GM18498 (cell line): Measurements from ENCODE around the gene SREK1IP1.
"Not testable (repeated sequence)": the region's sequence is repeated elsewhere in the genome, so short reads cannot be mapped to it uniquely, and the experiment has no call there.

Experiments
- ATAC-seq: cut with Tn5 transposase; IDR thresholded peaks from one replicate; pipeline ENCODE4 v1.9.1; 2021; ENCODE audit warnings: mild to moderate bottlenecking, moderate library complexity; ENCODE audit not compliant: unreplicated experiment

The SREK1IP1 gene

DNA sequence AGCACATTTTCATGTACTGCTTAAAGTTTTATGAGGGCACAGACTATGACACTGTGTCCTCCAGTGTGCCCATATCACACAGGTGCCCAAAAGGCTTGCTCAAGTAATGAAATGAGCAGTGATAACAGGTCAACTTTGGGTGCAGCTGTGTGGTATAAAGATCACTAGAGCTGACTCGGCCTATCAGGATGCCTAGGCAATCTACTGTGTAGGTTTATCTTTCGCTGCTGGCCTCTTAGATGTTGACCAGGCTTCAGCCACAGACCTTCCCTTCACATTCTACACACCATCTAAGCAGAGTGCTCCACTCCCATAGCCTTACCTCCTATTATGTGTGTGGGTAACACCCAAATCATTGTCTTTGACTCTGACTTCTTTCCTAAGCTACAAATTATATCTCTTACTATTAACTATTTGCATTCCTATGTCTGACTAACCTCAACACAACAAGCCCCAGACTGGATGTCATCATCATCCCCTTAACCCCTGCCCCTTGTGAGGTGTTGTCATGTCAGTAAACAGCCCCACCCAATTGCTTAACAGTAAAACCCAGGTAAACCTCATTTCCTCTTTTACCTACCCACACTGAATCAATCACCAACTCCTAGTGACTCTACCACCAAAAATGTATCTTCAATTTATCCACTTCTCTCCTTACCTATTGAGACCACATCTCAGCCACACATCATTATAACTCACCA lies 2.5 kb downstream of the SREK1IP1 start:
- no peak for ATAC-seq

DNA sequence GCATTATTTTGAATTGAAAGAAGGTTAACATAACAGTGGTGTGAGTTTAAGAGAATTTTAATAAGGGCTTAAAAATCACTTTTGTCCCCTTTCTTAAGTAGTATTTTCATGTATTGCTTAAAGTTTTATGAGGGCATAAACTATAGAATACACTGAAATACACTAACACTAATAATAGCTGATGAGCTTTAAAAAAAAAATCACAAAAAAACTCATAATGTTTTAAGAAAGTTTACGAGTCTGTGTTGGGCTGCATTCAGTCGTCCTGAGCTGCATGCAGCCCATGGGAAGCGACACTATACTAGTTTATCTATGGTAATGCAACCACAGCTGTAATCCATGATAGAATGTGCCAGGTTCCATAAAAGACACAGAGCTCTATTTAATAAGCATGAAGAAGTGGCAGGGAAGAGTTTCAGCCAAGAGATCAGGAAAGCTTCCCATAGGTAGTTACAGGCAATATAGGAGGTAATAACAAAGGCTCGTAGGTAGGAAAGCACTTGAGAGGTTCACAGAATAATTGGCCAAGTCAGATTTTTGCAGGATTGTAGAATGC lies 4.5 kb downstream of the SREK1IP1 start:
- ATAC-seq: no peak

DNA sequence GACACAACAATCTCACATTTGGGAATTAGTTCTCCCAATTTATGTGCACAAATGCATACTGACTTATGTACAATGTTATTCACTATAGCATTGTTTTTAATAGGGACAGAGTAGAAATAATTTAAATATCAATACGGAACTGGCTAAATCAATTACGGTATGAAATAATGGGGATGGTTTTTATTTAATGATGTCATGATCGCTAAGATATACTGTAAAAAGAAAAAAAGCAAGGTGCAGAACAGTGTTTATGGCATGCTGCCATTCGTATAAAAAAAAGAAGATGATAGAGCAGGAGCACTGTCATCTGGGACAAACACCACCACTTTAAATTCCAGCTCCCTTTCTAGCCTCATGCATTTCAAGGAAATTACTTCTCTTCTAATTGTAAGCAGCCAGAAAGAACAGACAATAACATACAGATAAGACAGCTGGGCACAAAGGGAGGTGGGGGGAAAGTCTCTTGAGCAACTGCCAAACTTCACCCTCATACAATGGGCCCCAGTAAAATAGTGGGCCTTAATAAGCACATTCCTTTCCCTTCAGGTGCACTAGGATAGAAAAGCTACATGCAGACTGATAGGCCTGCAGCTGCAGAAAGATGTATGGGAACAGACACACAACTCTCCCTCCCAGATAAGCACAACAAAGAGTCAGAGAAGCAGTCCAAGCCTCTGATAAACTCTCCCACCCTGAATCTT lies 8.4 kb downstream of the SREK1IP1 start:
- ATAC-seq: no peak

DNA sequence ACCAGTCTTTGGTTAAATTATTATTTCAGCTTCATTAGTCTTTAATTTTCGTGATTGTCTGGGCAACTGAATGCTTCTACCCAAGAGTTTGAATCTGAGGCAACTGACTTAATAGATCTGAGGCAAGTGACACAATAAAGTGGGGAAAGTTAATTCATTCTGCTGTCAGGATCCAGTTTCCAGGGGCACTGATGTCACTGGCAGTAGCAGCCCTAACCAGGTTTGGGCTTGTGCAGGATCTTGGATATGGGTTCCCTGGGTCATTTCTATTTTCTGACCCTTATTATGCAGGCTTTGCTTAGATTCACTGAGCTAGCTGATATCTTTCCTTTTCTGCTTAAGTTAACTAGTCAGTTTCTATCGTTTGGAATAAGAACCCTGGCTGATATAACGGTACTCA lies 9.6 kb downstream of the SREK1IP1 start:
- no peak for ATAC-seq

DNA sequence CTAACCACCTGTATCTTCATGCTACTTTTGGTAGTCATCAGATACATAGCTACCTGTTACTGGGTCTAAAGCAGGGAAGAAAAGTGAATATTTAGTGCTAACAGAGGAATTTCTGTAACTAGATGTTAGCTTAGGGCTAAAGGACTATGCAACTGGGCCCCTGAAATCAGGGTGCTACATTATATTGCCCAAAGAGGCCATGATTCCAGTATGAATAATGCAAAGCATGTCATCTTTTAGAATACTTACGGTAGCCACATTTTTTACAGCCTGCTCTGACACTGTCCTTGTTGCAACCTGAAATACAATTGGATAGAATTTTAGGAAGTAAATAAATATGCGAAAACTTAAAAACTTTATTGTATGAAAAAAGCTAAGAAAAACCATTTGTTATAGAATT lies 14.4 kb downstream of the SREK1IP1 start:
- no peak for ATAC-seq

DNA sequence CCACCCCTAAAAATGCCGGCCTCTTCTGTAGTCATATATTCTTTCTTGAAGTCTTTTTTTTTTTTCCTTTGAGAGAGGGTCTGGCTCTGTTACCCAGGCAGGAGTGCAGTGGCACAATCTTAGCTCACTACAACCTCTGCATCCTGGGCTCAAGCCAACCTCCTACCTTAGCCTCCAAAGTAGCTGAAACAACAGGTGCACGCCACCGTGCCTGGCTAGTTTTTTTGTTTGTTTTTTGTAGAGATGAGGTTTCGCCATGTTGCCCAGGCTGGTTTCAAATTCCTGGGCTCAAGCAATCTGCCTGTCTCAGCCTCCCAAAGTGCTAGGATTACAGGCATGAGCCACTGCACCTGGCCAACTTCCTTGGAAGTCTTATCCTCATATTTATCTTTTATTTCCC lies 19.1 kb downstream of the SREK1IP1 start:
- ATAC-seq: no peak

DNA sequence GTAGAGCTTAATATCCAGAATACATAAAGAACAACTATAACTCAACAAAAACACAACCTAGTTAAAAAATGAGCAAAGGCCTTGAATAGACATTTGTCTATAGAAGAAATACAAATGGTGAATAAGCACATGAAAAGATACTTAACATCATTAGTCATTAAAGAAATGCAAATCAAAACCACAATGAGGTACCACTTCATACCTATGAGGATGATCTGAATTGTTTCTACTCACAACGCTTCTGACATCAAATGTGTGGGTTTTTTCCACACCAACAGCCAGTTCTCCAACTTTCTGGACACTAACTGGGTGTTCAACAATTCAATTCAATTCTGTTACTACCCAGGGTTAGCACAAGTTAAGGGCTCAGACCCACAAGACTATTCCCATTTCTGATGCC lies 22.0 kb downstream of the SREK1IP1 start:
- no peak for ATAC-seq

DNA sequence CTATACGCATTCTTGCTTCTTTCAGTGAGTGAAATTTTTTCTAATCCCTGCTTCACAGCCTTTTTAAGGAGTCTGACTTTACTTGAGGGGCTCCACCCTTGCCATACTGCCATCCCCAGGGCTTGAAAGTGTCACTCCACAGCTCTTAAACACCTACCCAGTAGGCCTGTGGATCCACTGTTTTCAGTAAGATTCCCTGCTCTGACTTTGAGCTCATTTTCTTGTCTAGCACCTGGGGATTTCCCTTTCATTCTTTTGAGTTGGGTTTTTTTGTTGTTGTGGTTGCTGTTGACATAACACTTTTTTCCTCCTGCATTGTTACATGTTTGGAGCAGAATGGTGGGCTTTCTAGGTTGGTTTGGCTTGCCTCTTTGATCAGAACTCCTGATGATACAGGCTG lies 23.6 kb downstream of the SREK1IP1 start:
- ATAC-seq: no peak

DNA sequence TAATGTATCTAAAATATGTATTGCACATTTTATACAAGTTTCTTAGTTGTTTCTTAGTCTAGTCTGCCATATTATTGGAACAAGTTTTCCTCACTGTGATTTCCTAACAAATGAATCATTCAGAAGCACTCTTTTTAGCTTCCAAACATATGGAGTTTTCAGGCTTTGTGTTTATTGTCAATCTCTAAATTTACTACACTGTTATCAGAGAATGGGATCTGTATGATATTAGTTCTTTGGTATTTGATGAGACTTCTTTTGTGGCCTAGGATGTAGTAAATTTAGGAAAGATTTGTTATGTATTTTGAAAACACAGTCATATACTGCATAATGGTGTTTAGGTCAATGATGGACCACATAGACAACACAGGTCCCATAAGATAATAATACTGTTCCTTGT lies 25.7 kb downstream of the SREK1IP1 start:
- no peak for ATAC-seq

DNA sequence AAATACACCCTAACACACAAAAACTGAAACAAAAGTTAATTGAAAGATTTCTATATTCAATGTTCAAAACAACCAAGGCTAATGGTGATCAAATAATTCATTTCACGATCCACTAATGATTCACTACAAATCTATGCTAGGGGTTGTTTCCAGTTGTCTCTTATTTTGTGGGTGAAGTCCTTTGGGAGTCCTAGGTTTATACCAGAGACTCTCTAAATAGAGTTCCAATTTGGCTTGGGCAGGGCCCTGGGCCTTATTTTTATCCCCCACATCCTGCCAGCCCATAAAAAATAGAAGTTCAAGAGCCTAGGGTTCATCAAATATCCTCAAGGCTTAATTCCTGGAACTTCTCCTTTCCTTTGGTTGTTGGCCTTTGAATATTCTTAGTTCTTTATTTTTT lies 26.1 kb downstream of the SREK1IP1 start:
- ATAC-seq: no peak

DNA sequence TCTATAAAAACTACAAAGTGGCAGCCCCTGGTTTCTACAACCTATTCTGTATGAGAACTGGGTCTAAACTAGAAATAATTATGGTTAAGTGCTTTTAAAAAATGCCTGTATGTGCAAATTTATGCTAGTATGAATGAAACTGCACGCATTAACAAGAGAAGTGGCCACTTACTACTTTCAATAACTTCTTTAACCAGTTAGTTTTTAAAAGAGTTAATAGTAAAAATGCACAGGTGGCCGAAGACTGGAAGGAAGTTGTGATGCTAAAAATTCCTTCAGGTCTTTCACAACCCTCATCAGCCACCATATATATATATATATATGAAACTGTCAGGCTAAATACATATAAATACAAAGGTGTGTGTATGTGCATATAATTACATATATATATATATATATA lies 41.3 kb downstream of the SREK1IP1 start:
- ATAC-seq: no peak

DNA sequence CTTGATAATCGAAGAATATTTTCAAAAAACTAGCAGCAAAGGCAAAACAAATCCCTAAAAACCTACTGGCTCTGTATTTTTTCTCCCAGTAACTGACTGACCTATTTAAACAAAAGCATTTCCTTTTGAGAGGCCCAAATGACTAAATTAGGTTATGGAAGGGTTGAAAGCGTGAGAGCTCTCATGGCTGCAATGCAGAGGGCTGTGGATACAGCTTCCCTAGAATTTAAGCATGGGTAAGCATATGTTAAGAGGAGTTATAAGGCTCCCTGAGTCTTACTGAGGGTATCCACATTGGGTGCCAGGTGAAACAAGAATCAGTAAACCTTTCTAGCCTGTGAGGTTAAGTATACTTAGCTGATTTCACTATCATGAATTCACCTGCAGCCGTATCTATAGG lies 45.9 kb downstream of the SREK1IP1 start:
- no peak for ATAC-seq

DNA sequence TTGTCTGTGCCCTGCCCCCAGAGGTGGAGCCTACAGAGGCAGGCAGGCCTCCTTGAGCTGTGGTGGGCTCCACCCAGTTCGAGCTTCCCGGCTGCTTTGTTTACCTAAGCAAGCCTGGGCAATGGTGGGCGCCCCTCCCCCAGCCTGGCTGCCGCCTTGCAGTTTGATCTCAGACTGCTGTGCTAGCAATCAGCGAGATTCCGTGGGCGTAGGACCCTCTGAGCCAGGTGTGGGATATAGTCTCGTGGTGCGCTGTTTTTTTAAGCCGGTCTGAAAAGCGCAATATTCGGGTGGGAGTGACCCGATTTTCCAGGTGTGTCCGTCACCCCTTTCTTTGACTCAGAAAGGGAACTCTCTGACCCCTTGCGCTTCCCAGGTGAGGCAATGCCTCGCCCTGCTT lies 54.0 kb downstream of the SREK1IP1 start:
- not testable (repeated sequence) for ATAC-seq

DNA sequence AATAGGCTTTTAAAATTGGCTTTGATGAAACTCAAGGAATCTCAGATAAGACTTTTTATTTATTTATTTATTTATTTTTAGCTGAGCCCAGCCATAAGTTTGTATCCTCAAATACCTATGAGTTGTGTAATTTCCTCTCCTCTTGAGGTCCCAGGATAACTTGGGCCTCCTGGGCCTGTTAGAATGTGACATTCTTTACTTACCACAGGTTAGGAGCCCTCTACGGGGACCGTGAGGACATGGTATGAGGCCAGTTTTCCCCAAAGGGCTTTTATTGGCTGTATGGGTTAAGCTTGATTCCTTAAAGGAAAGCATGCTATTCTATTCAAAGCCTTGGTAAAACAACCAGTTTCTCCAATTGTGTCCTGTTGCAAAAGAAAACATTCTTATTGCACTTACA lies 61.3 kb downstream of the SREK1IP1 start:
- ATAC-seq: no peak

DNA sequence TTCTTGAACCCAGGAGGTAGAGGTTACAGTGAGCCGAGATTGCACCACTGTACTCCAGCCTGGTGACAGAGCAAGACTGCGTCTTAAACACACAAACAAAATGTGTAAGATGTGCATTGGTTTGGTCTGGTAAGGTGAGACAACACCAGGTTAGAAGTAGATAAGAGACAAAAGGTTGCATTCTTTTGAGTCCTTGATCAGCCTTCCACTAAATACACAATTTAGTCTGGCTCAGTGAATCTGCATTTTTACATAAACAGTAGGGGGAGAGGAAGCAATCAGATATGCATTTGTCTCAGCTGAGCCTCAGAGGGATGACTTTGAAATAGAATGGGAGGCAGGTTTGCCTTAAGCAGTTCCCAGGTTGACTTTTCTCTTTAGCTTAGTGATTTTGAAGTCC lies 62.4 kb downstream of the SREK1IP1 start:
- not testable (repeated sequence) for ATAC-seq

DNA sequence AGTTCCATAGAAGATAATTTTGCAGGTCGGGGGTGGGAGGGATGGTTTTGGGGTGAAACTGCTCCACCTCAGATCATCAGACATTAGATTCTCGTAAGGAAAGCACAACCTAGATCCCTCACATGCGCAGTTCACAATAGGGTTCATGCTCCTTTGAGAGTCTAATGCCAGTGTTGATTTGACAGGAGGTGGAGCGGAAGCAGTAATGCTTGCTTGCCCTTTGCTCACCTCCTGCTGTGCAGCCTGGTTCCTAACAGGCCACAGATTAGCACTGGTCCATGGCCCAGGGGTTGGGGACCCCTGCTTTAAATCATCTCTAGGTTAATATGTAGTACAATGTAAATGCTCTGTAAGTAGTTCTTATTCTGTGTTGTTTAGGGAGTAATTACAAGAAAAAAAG lies 67.7 kb downstream of the SREK1IP1 start:
- ATAC-seq: no peak

DNA sequence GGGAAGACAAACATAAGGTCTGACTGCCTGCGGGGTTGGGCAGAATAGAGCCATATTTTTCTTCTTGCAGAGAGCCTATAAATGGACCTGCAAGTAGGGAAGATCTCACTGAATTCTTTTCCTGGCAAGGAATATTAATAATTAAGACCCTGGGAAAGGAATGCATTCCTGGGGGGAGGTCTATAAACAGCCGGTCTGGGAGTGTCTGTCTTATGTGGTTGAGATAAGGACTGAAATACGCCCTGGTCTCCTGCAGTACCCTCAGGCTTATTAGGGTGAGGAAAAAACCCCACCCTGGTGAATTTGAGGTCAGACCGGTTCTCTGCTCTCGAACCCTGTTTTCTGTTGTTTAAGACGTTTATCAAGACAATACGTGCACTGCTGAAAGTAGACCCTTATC lies 72.1 kb downstream of the SREK1IP1 start:
- not testable (repeated sequence) for ATAC-seq

DNA sequence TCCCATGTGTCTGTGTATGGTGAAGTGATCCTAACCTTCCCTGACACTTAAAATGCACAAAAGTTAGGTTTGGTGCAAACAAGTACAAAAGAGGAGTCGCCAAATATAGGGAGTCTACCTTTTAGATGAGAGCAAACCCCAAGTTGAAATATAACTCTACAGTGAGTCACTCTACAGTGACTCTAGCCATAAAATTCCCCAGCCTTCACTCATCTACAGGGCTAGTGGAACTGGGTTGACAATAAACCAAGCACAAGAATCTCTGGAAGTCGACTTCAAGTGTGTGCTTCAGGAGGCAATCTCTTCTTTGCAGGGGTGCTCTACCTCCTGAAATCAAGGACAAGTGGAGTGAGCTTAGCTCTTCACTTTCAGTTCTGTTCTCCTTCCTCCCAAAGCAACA lies 74.9 kb downstream of the SREK1IP1 start:
- no peak for ATAC-seq

DNA sequence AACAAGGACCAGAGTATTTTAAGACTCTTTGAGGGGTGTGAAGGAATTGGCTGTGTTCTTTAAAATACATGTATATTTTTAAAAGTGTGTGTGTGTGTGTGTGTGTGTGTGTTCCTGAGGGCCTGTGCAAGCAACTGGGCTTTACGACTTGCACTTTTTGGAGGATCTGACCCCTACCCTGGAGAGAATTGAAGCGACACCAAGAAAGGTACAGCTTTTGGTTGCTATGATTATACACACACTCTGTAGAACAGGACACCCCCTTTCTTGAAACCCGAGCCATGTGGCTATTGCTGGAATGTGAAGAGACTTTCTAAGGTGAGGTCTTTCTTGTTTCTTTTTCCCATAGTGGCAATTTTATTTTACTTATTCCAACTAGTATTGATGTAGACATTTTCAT lies 77.2 kb downstream of the SREK1IP1 start:
- no peak for ATAC-seq

DNA sequence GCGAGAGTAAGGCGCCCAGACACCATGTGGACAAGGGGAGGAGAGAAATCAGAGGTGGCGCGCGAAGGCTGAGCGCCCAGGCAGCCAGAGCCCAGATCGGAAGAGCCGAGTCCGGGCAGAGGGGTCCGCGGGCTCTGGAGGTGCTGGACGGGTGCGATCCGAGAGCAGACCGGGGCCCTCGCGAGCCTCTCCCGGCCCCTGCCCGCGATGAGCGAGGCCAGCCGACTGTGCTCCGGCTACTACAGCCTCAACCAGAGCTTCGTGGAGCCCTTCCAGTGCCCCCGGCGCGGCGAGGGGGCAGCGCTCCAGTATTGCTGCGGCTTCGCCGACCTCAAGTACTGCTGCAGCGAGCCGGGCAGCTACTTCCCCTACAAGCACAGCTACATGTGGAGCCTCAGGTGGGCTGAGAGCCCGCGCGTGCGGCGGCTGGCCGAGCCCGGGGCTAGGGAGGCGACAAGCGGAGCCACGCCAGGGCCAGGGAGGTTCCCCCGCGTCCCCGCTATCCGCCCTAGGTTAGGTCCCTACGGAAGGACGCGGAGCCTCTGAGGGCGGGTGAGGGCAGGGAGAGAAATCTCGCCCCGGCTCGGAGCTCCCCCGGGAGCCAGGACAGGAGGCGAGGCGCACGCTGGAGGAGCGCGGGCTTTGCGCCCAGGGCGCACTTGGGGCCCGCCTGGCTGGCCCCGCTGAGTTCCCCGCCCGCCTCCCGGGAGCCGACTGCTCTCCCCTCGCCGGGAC lies 77.9 kb downstream of the SREK1IP1 start, which contains the start of gene SHISAL2B:
TSS of gene SHISAL2B (plus strand) at position 87 of the 735 bp plus-strand sequence. CDS start at position 208, 121 bp downstream.
- no peak for ATAC-seq

DNA sequence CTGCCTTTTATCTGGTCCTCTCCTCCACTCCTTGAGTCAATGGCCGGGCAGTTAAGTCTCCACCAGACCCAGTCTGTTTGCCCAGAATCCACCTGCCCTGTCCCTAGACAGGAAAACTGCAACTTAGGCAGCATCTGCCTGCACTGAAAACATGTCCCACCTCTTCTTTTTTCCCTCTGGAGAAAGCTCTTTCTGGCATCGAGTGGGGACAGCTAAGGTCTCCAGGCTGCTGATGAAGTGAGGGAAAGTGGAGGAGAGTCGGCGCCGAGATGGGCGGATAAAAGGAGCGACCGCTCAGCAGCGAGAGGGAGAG lies 78.4 kb downstream of the SREK1IP1 start:
- ATAC-seq: no peak

DNA sequence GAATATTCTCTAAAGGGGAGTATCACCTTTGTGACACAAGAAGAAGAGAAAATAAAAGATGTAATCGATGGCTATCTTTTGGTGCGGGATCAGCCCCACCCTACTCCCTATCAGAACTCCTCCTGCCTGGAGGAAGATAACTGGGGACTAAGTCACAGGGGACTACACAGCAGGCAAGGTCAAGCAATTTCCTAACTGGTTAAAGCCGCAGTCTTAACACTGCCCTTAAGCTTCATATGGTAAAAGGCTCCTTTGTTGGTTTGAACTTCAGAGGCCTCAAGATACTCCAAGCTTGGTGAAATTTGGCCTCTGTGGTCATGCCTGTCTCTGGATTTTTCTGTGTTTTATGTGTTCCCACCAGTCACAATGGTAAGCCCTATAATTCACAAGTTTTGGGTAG lies 79.5 kb downstream of the SREK1IP1 start:
- no peak for ATAC-seq
